NCI-H2196 treated with DMSO at 0.1 percent for 48 hours (cell line): Measurements from ENCODE around the gene HMOX1.
"Not testable (repeated sequence)": the region's sequence is repeated elsewhere in the genome, so short reads cannot be mapped to it uniquely, and the experiment has no call there.

Experiments used
- DNase-seq: peaks from one replicate; lab custom pipeline; 2025; ENCODE audit not compliant: unreplicated experiment; lab: John Stamatoyannopoulos, UW

The HMOX1 gene

GRCh38 chr22:35378621-35379020, 2.3 kb upstream of the HMOX1 start:
- DNase-seq = no peak

DNA sequence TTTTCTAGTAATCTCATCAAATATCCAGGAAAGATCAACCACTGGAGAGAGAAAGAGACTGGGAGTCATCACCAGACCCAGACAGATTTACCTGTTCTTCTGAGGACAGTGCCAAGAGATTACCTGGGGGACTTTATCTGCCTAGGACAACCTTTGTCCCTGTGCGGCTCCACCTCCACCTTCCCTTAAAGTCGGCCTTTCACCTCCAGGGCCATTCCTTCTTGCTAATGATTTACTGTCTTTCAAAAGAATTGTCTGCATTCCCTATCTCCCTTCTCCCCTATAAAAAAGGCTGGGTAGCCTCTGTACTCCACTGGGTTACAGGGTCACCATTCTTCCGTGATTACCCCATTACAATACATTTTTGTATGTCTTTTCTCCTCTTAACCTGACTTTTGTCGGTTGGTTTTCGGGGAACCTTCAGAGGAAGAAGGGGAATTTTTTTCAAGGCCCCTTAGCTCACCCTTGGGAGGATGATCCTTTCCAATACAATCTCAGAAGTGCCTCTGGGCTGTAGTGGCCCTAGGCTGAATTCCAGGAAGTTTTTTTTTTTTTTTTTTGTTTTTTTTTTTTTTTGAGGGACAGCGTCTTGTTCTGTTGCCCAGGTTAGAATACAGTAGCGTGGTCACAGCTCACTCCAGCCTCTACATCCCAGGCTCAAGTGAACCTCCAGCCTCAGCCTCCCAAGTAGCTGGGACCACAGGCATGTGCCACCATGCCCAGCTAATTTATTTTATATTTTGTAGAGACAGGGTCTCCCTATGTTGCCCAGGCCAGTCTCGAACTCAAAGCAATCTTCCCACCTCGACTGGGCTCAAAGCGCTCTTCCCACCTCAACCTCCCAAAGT, 1.5 kb upstream of the HMOX1 start:
- no peak for DNase-seq

- DNase-seq = no peak
Observed at GRCh38 chr22:35380013-35380412, 883 bp upstream of the HMOX1 start.

- no peak for DNase-seq
Observed at GRCh38 chr22:35381424-35382009, 621 bp downstream of the HMOX1 start.

GRCh38 chr22:35383679-35384071, 2.8 kb downstream of the HMOX1 start:
- no peak for DNase-seq

GRCh38 chr22:35384527-35384926, 3.6 kb downstream of the HMOX1 start:
- DNase-seq = no peak

DNA sequence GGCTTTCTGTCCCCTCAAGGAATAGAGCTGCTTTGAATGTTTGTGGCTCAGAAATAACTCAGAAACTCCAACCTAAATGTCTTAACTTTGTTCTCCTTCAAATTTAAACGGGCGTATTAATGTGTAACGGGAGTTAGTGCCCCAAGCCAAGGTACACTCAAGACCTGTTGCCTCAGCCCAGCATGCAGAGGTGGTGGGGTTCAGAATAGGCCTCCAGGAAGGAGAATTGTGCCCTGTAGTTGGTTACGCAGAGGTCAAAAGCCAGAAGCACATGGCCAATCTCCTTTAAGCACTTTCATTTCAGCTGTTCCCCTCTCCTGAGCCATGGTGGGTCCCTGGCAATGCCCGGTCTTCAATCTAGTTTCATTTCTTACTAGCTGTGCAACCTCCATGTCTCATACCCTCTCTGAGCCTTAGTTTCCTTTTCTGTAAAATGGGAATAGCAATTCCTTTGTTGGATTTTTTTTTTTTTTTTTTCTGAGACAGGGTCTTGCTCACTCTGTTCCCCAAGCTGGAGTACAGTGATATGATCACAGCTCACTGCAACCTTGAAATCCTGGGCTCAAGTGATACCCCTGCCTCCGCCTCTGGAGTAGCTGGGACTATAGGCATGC, 4.2 kb downstream of the HMOX1 start:
- DNase-seq = no peak

GRCh38 chr22:35386670-35387288, 5.9 kb downstream of the HMOX1 start:
- DNase-seq = no peak

DNA sequence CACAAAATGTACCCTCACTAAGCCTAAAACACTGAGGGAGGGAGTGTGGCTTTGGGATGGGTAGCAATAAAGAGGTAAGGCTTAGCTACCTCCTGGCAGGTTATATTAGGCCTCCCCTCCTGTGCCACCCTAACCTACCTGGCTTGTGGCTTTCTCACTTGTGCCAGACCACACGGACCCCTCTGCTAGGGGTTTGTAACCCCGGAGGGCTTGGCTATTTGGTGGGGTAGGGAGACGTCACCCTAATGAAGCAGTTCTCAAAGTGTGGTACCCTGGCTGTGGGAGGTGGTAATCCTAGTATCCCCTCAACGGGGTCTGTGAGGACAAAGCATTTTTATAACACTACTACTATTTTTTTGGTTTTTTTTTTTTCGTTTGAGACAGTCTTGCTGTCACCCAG, 10.0 kb downstream of the HMOX1 start:
- DNase-seq = no peak

GRCh38 chr22:35392357-35392756, 11.5 kb downstream of the HMOX1 start:
- DNase-seq = no peak

- DNase-seq = no peak
Observed at GRCh38 chr22:35393116-35394010, 12.5 kb downstream of the HMOX1 start.

GRCh38 chr22:35394011-35394312, 13.1 kb downstream of the HMOX1 start:
- no peak for DNase-seq

- no peak for DNase-seq
Observed at GRCh38 chr22:35394810-35395563, 14.1 kb downstream of the HMOX1 start.

GRCh38 chr22:35396622-35397021, 15.7 kb downstream of the HMOX1 start:
- not testable (repeated sequence) for DNase-seq

GRCh38 chr22:35397095-35397904, 16.4 kb downstream of the HMOX1 start:
- no peak for DNase-seq

- DNase-seq = no peak
Observed at GRCh38 chr22:35398591-35398973, 17.7 kb downstream of the HMOX1 start.

GRCh38 chr22:35399114-35399677, 18.3 kb downstream of the HMOX1 start:
- DNase-seq = no peak

DNA sequence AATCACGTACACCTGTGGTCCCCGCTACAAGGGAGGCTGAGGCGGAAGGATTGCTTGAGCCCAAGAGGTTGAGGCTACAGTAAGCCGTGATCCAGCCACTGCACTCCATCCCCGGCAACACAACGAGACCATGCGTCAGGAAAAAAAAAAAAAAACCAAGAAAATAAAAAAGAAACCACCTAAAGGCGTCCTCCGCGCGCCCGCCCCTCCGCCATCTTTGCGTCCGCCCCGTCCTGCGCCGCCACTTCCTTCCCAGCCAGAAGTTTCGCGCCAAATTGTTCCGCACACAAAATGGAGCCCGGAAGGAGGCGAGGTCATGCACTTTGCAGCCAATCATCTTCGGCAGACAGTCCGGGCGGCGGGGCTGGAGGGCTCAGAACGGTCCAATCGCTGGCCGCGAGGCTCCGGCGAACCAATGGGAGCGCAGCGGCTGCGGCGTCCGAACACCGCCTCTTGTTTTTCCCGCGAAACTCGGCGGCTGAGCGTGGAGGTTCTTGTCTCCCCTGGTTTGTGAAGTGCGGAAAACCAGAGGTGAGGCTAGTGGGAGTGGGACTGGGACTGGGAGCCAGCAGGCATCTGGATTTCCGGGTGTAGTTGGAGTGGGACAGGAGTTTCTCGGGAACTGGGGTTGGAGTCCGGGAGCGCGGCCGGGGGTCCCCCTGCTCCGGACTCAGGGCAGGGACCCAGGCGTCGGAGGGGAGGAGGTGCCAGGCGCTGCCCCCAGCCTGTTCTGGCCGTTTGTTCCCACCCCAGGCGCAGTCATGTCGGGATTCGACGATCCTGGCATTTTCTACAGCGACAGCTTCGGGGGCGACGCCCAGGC, 19.0 kb downstream of the HMOX1 start, which contains the start of gene MCM5:
Gene MCM5 (plus strand): TSS at position 463 of the 823 bp plus-strand sequence. CDS start 299 bp downstream, at position 762.
- peak; percentile 88 for DNase-seq
